Measurements from ENCODE around the gene MAGEA12.
"Not testable (repeated sequence)": the region's sequence is repeated elsewhere in the genome, so short reads cannot be mapped to it uniquely, and the experiment has no call there.

Gene MAGEA12

GRCh38 chrX:152769549-152770289 lies 36.2 kb downstream of the MAGEA12 start, which contains the start of gene MAGEA6:
MAGEA6 (minus strand) TSS chrX:152769689; CDS start chrX:152767650, 2,039 bp downstream.
- not testable (repeated sequence) for DNase-seq

- DNase-seq = not testable (repeated sequence)
These were observed 53.5 kb downstream of the MAGEA12 start for GRCh38 chrX:152787062-152787461.

Data from DMS79 (cell line).